H9 (cell line): ENCODE results near the gene GABRR2. TPM values are rescaled to one million over a fixed set of nuclear protein-coding genes. Genes with fewer than 3 reads are reported as not detected.

Source experiments
- DNase-seq: peaks from one replicate; pipeline ENCODE4 v3.0.0-alpha.2; 2017
- H2AFZ ChIP-seq: one replicate; pipeline ENCODE4 v1.6.1; 2013; ENCODE audit warnings: mild to moderate bottlenecking, low read length, control low read depth, moderate library complexity
- H2AK5ac ChIP-seq: 2 replicates; pipeline ENCODE4 v1.6.1; 2013; ENCODE audit warnings: low read length, control low read depth, mixed read lengths; ENCODE audit not compliant: insufficient read length
- H2BK120ac ChIP-seq: one replicate; pipeline ENCODE4 v1.6.1; 2013; ENCODE audit warnings: low read depth, mild to moderate bottlenecking, low read length, control low read depth, inconsistent platforms; ENCODE audit not compliant: poor library complexity, severe bottlenecking
- H2BK12ac ChIP-seq: 2 replicates; pipeline ENCODE4 v1.6.1; 2013; ENCODE audit warnings: low read length, control low read depth, mixed read lengths, low read depth; ENCODE audit not compliant: insufficient read length
- H2BK15ac ChIP-seq: 2 replicates; pipeline ENCODE4 v1.6.1; 2013; ENCODE audit warnings: low read depth, low read length, control low read depth
- H2BK20ac ChIP-seq: one replicate; pipeline ENCODE4 v1.6.1; 2013; ENCODE audit warnings: low read depth, mild to moderate bottlenecking, low read length, control low read depth, inconsistent platforms; ENCODE audit not compliant: poor library complexity, severe bottlenecking
- H2BK5ac ChIP-seq: 2 replicates; pipeline ENCODE4 v1.6.1; 2013; ENCODE audit warnings: low read length, control low read depth, mixed read lengths; ENCODE audit not compliant: insufficient read length
- H3K14ac ChIP-seq: 2 replicates; pipeline ENCODE4 v1.6.1; 2013; ENCODE audit warnings: low read length, control low read depth; ENCODE audit not compliant: insufficient read depth
- H3K18ac ChIP-seq: 2 replicates; pipeline ENCODE4 v1.6.1; 2013; ENCODE audit warnings: low read depth, mild to moderate bottlenecking, mixed read lengths, low read length, control low read depth; ENCODE audit not compliant: insufficient read length
- H3K23ac ChIP-seq: 2 replicates; pipeline ENCODE4 v1.6.1; 2013; ENCODE audit warnings: low read length, control low read depth, mixed read lengths, low read depth; ENCODE audit not compliant: insufficient read length
- H3K23me2 ChIP-seq: 2 replicates; pipeline ENCODE4 v1.6.1; 2013; ENCODE audit warnings: low read depth, mild to moderate bottlenecking, mixed read lengths, low read length, control low read depth; ENCODE audit not compliant: insufficient read length, poor library complexity, severe bottlenecking
- H3K27ac ChIP-seq: 2 replicates; pipeline ENCODE4 v1.5.1; 2013; ENCODE audit warnings: low read length, control low read depth, mixed read lengths, low read depth; ENCODE audit not compliant: insufficient read length
- H3K27me3 ChIP-seq: 2 replicates; pipeline ENCODE4 v1.6.1; 2013; ENCODE audit warnings: low read length, control low read depth, inconsistent platforms; ENCODE audit not compliant: insufficient read depth
- H3K4ac ChIP-seq: 2 replicates; pipeline ENCODE4 v1.6.1; 2013; ENCODE audit warnings: low read depth, mild to moderate bottlenecking, control low read depth, inconsistent platforms, low read length, moderate library complexity
- H3K4me1 ChIP-seq: 2 replicates; pipeline ENCODE4 v1.6.1; 2013; ENCODE audit warnings: low read length, control low read depth, inconsistent platforms; ENCODE audit not compliant: insufficient read depth
- H3K4me2 ChIP-seq: 2 replicates; pipeline ENCODE4 v1.6.1; 2013; ENCODE audit warnings: low read length, control low read depth, mixed read lengths; ENCODE audit not compliant: insufficient read length, insufficient read depth
- H3K56ac ChIP-seq: 2 replicates; pipeline ENCODE4 v1.6.1; 2013; ENCODE audit warnings: low read depth, mild to moderate bottlenecking, mixed read lengths, low read length, control low read depth; ENCODE audit not compliant: insufficient read length
- H3K79me1 ChIP-seq: 2 replicates; pipeline ENCODE4 v1.6.1; 2013; ENCODE audit warnings: low read depth, mild to moderate bottlenecking, moderate library complexity, low read length, control low read depth, inconsistent platforms; ENCODE audit not compliant: insufficient read depth, poor library complexity, severe bottlenecking
- H3K79me2 ChIP-seq: 2 replicates; pipeline ENCODE4 v1.6.1; 2013; ENCODE audit warnings: low read length, control low read depth, inconsistent platforms; ENCODE audit not compliant: insufficient read depth
- H3K9ac ChIP-seq: 2 replicates; pipeline ENCODE4 v1.6.1; 2013; ENCODE audit warnings: low read length, control low read depth, mixed read lengths; ENCODE audit not compliant: insufficient read length; ENCODE audit errors: extremely low read depth
- H3K9me3 ChIP-seq: one replicate; pipeline ENCODE4 v1.6.1; 2013; ENCODE audit warnings: low read depth, low read length, inconsistent platforms; ENCODE audit not compliant: control insufficient read depth
- H3T11ph ChIP-seq: one replicate; pipeline ENCODE4 v1.6.1; 2013; ENCODE audit warnings: mild to moderate bottlenecking, low read length, control low read depth, inconsistent platforms
- H4K20me1 ChIP-seq: one replicate; pipeline ENCODE4 v1.6.1; 2013; ENCODE audit not compliant: control insufficient read depth, insufficient read length, insufficient read depth
- H4K5ac ChIP-seq: 2 replicates; pipeline ENCODE4 v1.6.1; 2013; ENCODE audit warnings: low read depth, mild to moderate bottlenecking, mixed read lengths, low read length, control low read depth; ENCODE audit not compliant: insufficient read length
- H4K8ac ChIP-seq: replicated peaks from 2 replicates; pipeline ENCODE4 v1.6.1; 2013; ENCODE audit warnings: low read length, control low read depth, mixed read lengths, low read depth; ENCODE audit not compliant: insufficient read length
- H4K91ac ChIP-seq: 2 replicates; pipeline ENCODE4 v1.6.1; 2013; ENCODE audit warnings: low read depth, mild to moderate bottlenecking, moderate library complexity, mixed read lengths, low read length, control low read depth; ENCODE audit not compliant: insufficient read length
- H3K27ac Mint-ChIP-seq, 3 experiments: 2 replicates in 2 of 3; 3 replicates in 1 of 3; pipeline ENCODE4 v1.8.0; 2020 to 2021; ENCODE audit warnings: mixed read lengths in 3 of 3, mild to moderate bottlenecking in 1 of 3, moderate library complexity in 1 of 3
- H3K27me3 Mint-ChIP-seq: 2 replicates; pipeline ENCODE4 v1.8.0; 2021; ENCODE audit warnings: low read depth, mild to moderate bottlenecking, moderate library complexity, mixed read lengths
- H3K36me3 Mint-ChIP-seq, 3 experiments: 2 replicates in 2 of 3; 3 replicates in 1 of 3; pipeline ENCODE4 v1.8.0; 2020 to 2021; ENCODE audit warnings: low read depth in 3 of 3, mixed read lengths in 3 of 3; ENCODE audit not compliant: insufficient read depth in 1 of 3
- H3K4me1 Mint-ChIP-seq, 2 experiments: 2 replicates each; pipeline ENCODE4 v1.8.0; 2020; ENCODE audit warnings: mixed read lengths in 2 of 2
- H3K4me3 Mint-ChIP-seq, 2 experiments: 2 replicates in 1 of 2; 3 replicates in 1 of 2; pipeline ENCODE4 v1.8.0; 2020 to 2021; ENCODE audit warnings: mild to moderate bottlenecking in 2 of 2, mixed read lengths in 2 of 2, moderate library complexity in 1 of 2
- H3K9me3 Mint-ChIP-seq, 2 experiments: 2 replicates in 1 of 2; 3 replicates in 1 of 2; pipeline ENCODE4 v1.8.0; 2020; ENCODE audit warnings: mild to moderate bottlenecking in 2 of 2, mixed read lengths in 2 of 2, moderate library complexity in 1 of 2
- CTCF ChIP-seq: fragments of 200-600 bp; sonication (generic); conservative IDR thresholded peaks from 3 replicates; pipeline ENCODE4 v1.8.0; 2021; ENCODE audit warnings: antibody characterized with exemption, mild to moderate bottlenecking
- WGBS: extraction: QIAGEN DNeasy Blood & Tissue Kit; methylation state at CpG from one replicate; pipeline ENCODE4 v1.1.7; 2013; ENCODE audit warnings: missing lambda C conversion rate, low lambda C conversion rate, mixed read lengths; ENCODE audit not compliant: insufficient read length; ENCODE audit errors: extremely low coverage; 5-methylcytosine and 5-hydroxymethylcytosine counted together
- total RNA-seq: library from RNA; stranded (reverse); gene quantifications from 2 replicates; pipeline ENCODE4 v1.2.1, GENCODE V29; 2021

GABRR2 gene
- total RNA-seq, 1 experiment from 2014 or later: not detected

- no peak for DNase-seq
- Histone ChIP-seq H3K4ac (no peak overlapping the region), H3K56ac (no peak overlapping the region), H4K8ac (no peak overlapping the region), H2AK5ac (no peak overlapping the region), H3K9ac (no peak overlapping the region), H2AFZ (no peak overlapping the region), H3K9me3 (no peaks in the 10 kb centered on the region), H3K27me3 (no peaks in the 10 kb centered on the region), H3K18ac (no peak overlapping the region), H3K14ac (no peak overlapping the region), H2BK5ac (no peak overlapping the region), H4K5ac (no peak overlapping the region), H4K20me1 (no peaks in the 10 kb centered on the region), H2BK12ac (no peak overlapping the region), H4K91ac (no peak overlapping the region), H2BK20ac (no peak overlapping the region), H3K4me1 (peaks cover 4% of the 10 kb centered on the region; the same call in 1 of the 2 replicates), H2BK120ac (no peak overlapping the region), H3K79me2 (no peaks in the 10 kb centered on the region), H3T11ph (no peak overlapping the region), H2BK15ac (no peak overlapping the region), H3K23ac (no peak overlapping the region), H3K4me2 (no peak overlapping the region), H3K27ac (no peak overlapping the region), H3K79me1 (no peaks in the 10 kb centered on the region), H3K23me2 (no peaks in the 10 kb centered on the region)
- H3K4me1 Mint-ChIP-seq: peaks cover 5 to 7% of the 10 kb centered on the region in 2 experiments
- no peak overlapping the region for H3K27ac Mint-ChIP-seq
- H3K27me3 Mint-ChIP-seq: peaks cover 3% of the 10 kb centered on the region; the same call in 1 of the 2 replicates
- TF ChIP-seq CTCF: no peak
- peaks cover 13 to 14% of the 10 kb centered on the region in 2 experiments; a peak in 4 of 5 replicates for H3K9me3 Mint-ChIP-seq
- peaks cover 5 to 12% (median 8%) of the 10 kb centered on the region in 3 experiments; a peak in 5 of 7 replicates for H3K36me3 Mint-ChIP-seq
- WGBS: no CpG with 5 or more reads among the region's 7 CpGs
- H3K4me3 Mint-ChIP-seq: no peak overlapping the region
These were observed 93.0 kb downstream of the GABRR2 start for GRCh38 chr6:89221971-89222711.
